ENCODE measurements around the gene CFB.

- TF ChIP-seq, protein P1, sequence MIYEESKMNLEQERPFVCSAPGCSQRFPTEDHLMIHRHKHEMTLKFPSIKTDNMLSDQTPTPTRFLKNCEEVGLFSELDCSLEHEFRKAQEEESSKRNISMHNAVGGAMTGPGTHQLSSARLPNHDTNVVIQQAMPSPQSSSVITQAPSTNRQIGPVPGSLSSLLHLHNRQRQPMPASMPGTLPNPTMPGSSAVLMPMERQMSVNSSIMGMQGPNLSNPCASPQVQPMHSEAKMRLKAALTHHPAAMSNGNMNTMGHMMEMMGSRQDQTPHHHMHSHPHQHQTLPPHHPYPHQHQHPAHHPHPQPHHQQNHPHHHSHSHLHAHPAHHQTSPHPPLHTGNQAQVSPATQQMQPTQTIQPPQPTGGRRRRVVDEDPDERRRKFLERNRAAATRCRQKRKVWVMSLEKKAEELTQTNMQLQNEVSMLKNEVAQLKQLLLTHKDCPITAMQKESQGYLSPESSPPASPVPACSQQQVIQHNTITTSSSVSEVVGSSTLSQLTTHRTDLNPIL (CRISPR knock-in tag; IDR thresholded peaks at IDR 0.05; ENCODE audit: low read depth) = no peak
- TF ChIP-seq ZFP3 (CRISPR knock-in tag; IDR thresholded peaks at IDR 0.05) = no peak
- no peak for TF ChIP-seq RARB (CRISPR knock-in tag; IDR thresholded peaks at IDR 0.05)
- TF ChIP-seq ZC3H10 (CRISPR knock-in tag; IDR thresholded peaks at IDR 0.05) = no peak
- TF ChIP-seq GLIS3 (CRISPR knock-in tag; IDR thresholded peaks at IDR 0.05) = no peak
- TF ChIP-seq ZFP30 (CRISPR knock-in tag; IDR thresholded peaks at IDR 0.05) = no peak
- no peak for TF ChIP-seq PATZ1 (CRISPR knock-in tag; IDR thresholded peaks at IDR 0.05; ENCODE audit: borderline replicate concordance)
- TF ChIP-seq TOX (CRISPR knock-in tag; IDR thresholded peaks at IDR 0.05; ENCODE audit: borderline replicate concordance) = no peak
Observed at GRCh38 chr6:31935823-31936222, 10.1 kb upstream of the CFB start.
